HUES64 (cell line): Measurements from ENCODE around the gene GPBP1.
"Not testable (repeated sequence)": the region's sequence is repeated elsewhere in the genome, so short reads cannot be mapped to it uniquely, and the experiment has no call there.

Experiments
- H3K27ac ChIP-seq: 2 replicates; pipeline ENCODE4 v1.7.0; 2013; ENCODE audit warnings: low read depth, low read length, inconsistent platforms
- H3K27me3 ChIP-seq: 2 replicates; pipeline ENCODE4 v1.6.1; 2013; ENCODE audit warnings: mild to moderate bottlenecking, low read length; ENCODE audit not compliant: insufficient read depth
- H3K36me3 ChIP-seq: 2 replicates; pipeline ENCODE4 v1.6.1; 2013; ENCODE audit warnings: mild to moderate bottlenecking, low read length; ENCODE audit not compliant: insufficient read depth
- H3K4me1 ChIP-seq: 2 replicates; pipeline ENCODE4 v1.6.1; 2013; ENCODE audit warnings: mild to moderate bottlenecking, low read length, moderate library complexity; ENCODE audit not compliant: insufficient read depth
- H3K4me3 ChIP-seq: 2 replicates; pipeline ENCODE4 v1.5.1; 2013; ENCODE audit warnings: mild to moderate bottlenecking, low read length, moderate library complexity
- H3K9ac ChIP-seq: 2 replicates; pipeline ENCODE4 v1.6.1; 2013; ENCODE audit warnings: mild to moderate bottlenecking, low read depth, low read length
- H3K9me3 ChIP-seq: 2 replicates; pipeline ENCODE4 v1.6.1; 2013; ENCODE audit warnings: low read depth, low read length; ENCODE audit not compliant: insufficient read depth
- WGBS: fragments of 150-250, 120-280 bp; methylation state at CpG from one replicate; pipeline ENCODE4 v1.1.7; 2013; ENCODE audit warnings: missing lambda C conversion rate; 5-methylcytosine and 5-hydroxymethylcytosine counted together

GPBP1 gene

DNA sequence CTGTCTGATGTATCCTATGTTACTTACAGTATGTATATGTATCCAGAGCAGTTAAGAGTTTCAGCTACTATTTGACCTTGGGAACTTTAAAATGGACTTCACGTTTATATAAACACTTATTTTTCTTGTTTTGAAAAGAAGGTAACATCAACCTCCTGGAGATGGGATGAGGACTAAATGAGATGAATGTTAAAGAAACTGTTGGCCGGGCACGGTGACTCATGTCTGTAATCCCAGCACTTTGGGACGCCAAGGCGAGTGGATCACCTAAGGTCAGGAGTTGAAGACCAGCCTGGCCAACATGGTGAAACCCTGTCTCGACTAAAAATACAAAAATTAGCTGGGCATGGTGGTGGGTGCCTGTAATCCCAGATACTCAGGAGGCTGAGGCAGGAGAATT lies 19.0 kb downstream of the GPBP1 start:
- H3K9me3 ChIP-seq, H3K4me1 ChIP-seq, H3K27me3 ChIP-seq, H3K27ac ChIP-seq, H3K4me3 ChIP-seq, H3K9ac ChIP-seq: not testable (repeated sequence)
- H3K36me3 ChIP-seq, result peaks cover 19% of the 10 kb centered on the region
- WGBS, result 93% methylated on average over 6 of the region's 6 CpGs

DNA sequence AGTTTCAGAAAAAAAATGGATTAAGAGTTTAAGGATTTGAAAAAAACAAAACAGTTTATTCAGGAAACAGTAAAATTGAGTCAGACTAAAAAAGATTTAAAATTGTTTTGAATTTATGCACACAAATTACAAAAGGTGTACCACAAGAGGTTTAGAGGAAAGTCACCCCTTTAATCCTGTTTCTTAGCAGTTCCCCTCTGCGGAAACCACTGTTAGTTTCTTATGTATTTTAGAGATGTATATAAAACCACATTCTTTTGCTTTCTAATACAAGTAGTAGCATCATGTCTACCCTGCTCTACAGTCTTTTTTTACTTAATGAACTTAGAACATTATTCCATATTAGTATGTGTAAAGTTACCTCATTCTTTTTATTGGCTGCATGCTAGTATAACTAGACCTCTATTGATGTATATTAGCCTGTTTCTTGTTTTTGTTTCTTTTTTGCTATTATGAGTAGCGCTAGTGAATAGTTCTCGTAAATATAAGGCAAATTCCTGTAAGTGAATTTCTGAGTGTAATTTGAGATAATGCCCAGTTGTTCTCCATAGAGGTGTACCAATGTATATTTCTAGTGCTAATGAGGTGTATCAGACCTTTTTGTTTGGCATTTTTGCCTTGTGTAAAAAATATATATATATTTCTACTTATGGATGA lies 20.0 kb downstream of the GPBP1 start:
- no peaks in the 10 kb centered on the region for H3K9me3 ChIP-seq
- H3K27me3 ChIP-seq, result no peaks in the 10 kb centered on the region
- WGBS, result 98% methylated on average over 2 of the region's 3 CpGs
- H3K9ac ChIP-seq, result no peak overlapping the region
- H3K27ac ChIP-seq, result no peak overlapping the region
- peaks cover 24% of the 10 kb centered on the region for H3K36me3 ChIP-seq
- no peak overlapping the region for H3K4me3 ChIP-seq
- H3K4me1 ChIP-seq, result peaks cover under 1% of the 10 kb centered on the region; the same call in 1 of the 2 replicates

DNA sequence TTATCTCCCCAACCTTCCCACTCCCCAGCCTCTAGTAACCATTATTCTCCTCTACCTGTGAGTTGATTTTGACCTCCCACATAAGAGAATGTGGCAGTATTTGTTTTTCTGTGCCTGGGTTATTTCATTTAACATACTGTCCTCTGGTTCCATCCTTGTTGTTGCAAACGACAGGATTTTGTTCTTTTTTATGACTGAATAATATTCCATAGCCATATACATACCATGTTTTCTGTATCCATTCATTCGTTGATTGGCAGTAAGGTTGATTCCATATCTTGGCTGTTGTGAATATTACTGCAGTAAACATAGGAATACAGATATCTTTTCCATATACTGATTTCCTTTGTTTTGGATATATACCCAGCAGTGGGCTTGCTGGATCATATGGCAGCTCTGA lies 20.8 kb downstream of the GPBP1 start:
- Histone ChIP-seq H3K9ac (no peak overlapping the region), H3K4me1 (peaks cover 6% of the 10 kb centered on the region; the same call in 1 of the 2 replicates), H3K27me3 (no peaks in the 10 kb centered on the region), H3K36me3 (peaks cover 24% of the 10 kb centered on the region), H3K27ac (no peak overlapping the region), H3K9me3 (no peaks in the 10 kb centered on the region), H3K4me3 (no peak overlapping the region)
- WGBS, result 100% methylated on average over 1 of the region's 2 CpGs

DNA sequence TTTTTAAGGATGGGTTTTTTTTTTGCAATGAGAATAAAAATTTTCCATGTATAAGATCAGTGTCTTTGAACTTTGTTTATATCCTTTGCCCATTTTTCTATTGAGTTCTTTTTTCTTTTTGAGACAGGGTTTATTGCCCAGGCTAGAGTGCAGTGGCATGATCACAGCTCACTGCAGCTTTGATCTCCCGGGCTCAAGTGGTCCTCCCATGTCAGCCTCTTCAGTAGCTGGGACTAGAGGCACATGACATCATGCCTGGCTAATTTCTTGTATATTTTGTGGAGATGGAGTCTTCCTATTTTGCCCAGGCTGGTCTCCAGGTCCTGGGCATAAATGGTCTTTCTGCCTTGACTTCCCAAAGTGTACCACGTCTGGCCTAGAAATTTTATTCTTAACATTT lies 21.2 kb downstream of the GPBP1 start:
- no peak overlapping the region for H3K27ac ChIP-seq
- no peak overlapping the region for H3K9ac ChIP-seq
- no peaks in the 10 kb centered on the region for H3K9me3 ChIP-seq
- H3K36me3 ChIP-seq, result peaks cover 24% of the 10 kb centered on the region
- 94% methylated on average over 1 of the region's 2 CpGs for WGBS
- no peaks in the 10 kb centered on the region for H3K27me3 ChIP-seq
- peaks cover 8% of the 10 kb centered on the region; the same call in 1 of the 2 replicates for H3K4me1 ChIP-seq
- H3K4me3 ChIP-seq, result no peak overlapping the region

DNA sequence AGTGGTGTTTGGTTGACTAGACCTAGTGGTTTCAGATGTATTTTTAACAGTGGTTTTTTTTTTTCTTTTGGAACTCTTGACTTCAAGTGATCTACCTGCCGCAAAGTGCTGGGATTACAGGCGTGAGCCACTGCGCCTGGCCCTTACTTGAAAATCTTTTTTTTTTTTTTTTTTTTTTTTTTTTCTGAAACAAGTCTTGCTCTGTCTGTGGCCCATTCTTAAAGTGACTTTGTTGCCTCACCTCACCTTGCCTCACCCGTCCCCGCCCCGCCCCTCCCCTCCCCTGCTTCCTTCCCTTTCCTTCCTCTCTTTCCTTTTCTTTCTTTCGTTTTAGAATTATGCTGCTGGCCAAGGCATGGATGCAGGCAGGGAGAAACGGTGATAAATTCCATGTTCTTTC lies 26.0 kb downstream of the GPBP1 start:
- no peak overlapping the region for H3K9ac ChIP-seq
- H3K27me3 ChIP-seq, result no peaks in the 10 kb centered on the region
- WGBS, result 64% methylated on average over 7 of the region's 8 CpGs
- H3K9me3 ChIP-seq, result no peaks in the 10 kb centered on the region
- peaks cover 25% of the 10 kb centered on the region; the same call in 1 of the 2 replicates for H3K4me1 ChIP-seq
- H3K36me3 ChIP-seq, result peaks cover 11% of the 10 kb centered on the region
- no peak overlapping the region for H3K27ac ChIP-seq
- H3K4me3 ChIP-seq, result no peak overlapping the region

DNA sequence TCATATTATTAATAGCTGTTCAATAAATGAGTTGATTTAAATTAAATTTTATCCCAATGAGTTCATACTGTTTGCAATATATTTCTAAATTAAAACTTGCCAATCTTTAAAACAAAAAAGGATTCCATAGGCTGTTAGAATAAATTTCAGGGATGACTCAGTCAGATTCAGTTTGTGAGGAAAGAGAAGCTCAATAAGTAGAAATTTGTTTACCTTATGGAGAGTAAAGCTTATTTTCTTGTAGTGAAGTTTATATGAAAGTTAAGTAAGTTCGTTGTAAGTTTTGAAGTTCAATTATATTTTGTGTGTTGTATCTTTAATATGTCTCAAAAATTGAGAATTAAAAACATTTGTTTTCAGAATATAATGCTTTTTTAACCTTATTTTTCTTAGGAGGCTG lies 29.0 kb downstream of the GPBP1 start:
- Histone ChIP-seq H3K36me3 (0 out of 2 replicates have a peak, but pooled peaks cover 5% of the 10 kb centered on the region), H3K9me3 (no peaks in the 10 kb centered on the region), H3K9ac (no peak overlapping the region), H3K27me3 (no peaks in the 10 kb centered on the region), H3K4me1 (peaks cover 32% of the 10 kb centered on the region; the same call in 1 of the 2 replicates), H3K27ac (no peak overlapping the region), H3K4me3 (no peak overlapping the region)
- 86% methylated on average over 1 of the region's 1 CpG for WGBS

DNA sequence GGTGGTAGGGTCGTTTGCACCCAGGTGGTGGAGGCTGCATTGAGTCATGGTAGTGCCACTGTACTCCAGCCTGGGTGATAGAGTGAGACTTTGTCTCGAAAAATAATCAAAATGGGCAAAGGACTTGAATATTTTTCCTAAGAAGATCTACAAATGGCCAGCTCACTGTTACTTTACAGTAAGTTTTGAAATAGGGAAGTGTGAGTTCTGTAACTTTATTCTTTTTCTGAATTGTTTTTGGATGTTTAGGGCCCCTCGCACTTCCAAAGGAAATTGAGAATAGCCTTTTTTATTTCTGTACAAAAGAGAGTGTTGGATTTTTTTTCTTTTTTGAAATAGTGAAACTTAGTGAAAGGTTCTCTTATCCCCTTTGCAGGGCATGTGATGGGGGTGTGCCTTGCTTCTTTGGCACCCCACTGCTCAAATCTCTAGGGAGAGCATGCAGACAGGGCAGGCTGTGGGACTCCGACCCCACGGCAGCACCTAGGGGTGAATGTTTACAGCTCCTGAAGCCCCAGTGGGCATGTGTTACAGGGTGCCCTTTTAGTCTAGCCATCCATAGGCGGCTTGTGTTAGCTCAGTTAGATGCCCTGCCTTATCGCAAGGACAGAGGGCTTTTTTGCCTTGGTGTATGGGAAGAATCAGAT lies 33.3 kb downstream of the GPBP1 start:
- Histone ChIP-seq H3K36me3 (0 out of 2 replicates have a peak, but pooled peaks cover 2% of the 10 kb centered on the region), H3K27ac (no peak overlapping the region), H3K4me1 (peaks cover 28% of the 10 kb centered on the region), H3K9ac (no peak overlapping the region), H3K27me3 (no peaks in the 10 kb centered on the region), H3K9me3 (no peaks in the 10 kb centered on the region), H3K4me3 (no peak overlapping the region)
- WGBS, result 88% methylated on average over 7 of the region's 7 CpGs

DNA sequence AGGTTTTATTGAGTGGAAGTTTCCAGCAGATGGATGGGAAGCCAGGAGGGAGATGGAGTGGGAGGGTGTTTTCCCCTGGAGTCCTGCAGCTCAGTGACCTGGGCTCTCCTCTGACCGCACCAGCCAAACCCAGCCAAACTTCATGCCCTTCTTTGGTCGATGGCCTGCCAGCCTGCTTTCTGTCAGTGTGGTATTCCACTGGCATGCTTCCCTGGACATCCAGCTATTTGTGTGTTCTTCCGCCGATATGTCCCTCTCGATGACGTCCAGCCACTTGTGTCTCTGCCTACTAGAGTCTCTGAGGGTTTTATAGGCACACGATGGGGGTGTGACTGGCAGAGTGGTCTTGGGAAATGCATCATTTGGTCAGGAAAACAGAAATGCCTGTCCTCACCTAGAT lies 33.8 kb downstream of the GPBP1 start:
- peaks cover 27% of the 10 kb centered on the region for H3K4me1 ChIP-seq
- H3K36me3 ChIP-seq, result 0 out of 2 replicates have a peak, but pooled peaks cover 2% of the 10 kb centered on the region
- H3K27ac ChIP-seq, result no peak overlapping the region
- WGBS, result 95% methylated on average over 7 of the region's 7 CpGs
- H3K4me3 ChIP-seq, result no peak overlapping the region
- no peak overlapping the region for H3K9ac ChIP-seq
- H3K27me3 ChIP-seq, result no peaks in the 10 kb centered on the region
- H3K9me3 ChIP-seq, result no peaks in the 10 kb centered on the region

DNA sequence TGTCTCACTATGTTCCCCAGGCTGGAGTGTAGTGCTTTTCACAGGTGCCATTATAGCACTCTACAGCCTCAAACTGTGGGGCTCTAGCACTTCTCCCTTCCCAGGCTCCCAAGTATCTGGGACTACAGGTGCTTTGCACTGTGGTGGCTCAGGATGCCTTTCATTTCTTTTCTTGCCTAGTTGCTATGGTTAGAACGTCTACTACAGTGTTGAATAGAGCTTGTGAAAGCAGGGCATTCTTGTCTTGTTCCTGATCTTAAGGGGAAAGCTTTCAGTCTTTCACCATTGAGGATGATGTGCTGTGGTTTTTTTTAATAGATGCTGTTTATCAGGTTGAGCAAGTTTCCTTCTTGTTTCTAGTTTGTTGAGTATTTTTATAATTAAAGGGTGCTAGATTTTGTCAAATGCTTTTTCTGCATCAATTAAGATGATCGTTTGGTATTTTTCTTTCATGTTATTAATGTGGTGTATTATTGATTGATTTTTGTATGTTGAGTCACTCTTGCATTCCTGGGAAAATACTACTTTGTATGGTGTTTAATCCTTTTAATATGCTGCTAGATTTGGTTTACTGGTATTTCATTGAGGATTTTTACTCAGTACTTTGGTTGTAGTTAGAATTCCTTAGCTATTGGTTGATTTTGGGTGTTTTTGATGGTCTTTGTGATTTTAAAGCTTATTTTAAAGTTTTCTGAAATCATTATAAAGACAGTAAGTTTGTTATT lies 35.6 kb downstream of the GPBP1 start:
- Histone ChIP-seq H3K4me3 (no peak overlapping the region), H3K27me3 (no peaks in the 10 kb centered on the region), H3K9me3 (no peaks in the 10 kb centered on the region), H3K4me1 (peaks cover 23% of the 10 kb centered on the region), H3K36me3 (peaks cover 12% of the 10 kb centered on the region), H3K9ac (no peak overlapping the region), H3K27ac (no peak overlapping the region)
- 78% methylated on average over 2 of the region's 2 CpGs for WGBS

DNA sequence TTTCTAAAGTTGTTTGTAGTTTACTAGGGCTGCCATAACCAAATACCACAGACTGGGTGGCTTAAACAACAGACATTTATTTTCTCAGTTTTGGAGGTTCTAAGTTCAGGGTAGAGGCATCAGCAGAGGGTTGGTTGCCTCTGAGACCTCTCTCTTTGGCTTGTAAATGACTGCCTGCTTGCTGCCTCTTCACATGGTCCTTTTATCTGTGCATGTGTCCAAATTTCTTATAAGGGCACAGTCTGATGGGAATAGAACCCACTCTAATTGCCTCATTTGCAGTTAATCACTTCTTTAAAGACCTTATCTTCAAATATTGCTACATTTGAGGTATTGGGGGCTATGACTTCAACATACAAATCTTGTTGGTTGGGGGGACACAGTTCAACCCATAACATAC lies 36.8 kb downstream of the GPBP1 start:
- Histone ChIP-seq H3K9ac (no peak overlapping the region), H3K27me3 (no peaks in the 10 kb centered on the region), H3K4me3 (no peak overlapping the region), H3K4me1 (peaks cover 26% of the 10 kb centered on the region), H3K36me3 (peaks cover 23% of the 10 kb centered on the region), H3K27ac (no peak overlapping the region), H3K9me3 (no peaks in the 10 kb centered on the region)

DNA sequence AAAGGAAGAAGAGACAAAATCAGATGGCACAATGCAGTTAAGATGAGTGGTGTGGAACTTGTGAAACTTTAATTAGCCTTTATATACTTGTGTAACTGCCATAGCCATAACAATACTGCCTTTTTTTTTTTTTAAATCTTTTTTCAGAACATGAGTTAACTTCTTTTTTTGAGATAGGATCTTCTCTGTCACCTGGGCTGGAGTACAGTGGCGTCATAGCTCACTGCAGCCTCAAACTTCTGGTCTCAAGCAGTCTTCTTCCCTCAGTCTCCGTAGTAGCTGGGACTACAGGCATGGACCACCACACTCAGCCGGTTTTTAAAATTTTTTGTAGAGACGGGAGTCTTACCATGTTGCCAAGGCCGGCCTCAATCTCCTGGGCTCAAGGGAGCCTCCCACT lies 37.2 kb downstream of the GPBP1 start:
- Histone ChIP-seq H3K9me3 (no peaks in the 10 kb centered on the region), H3K36me3 (peaks cover 27% of the 10 kb centered on the region), H3K27ac (no peak overlapping the region), H3K4me3 (no peak overlapping the region), H3K9ac (no peak overlapping the region), H3K4me1 (peaks cover 29% of the 10 kb centered on the region), H3K27me3 (no peaks in the 10 kb centered on the region)
- 91% methylated on average over 5 of the region's 5 CpGs for WGBS
